Measurements from ENCODE around the gene ETV6.
A peak's percentile ranks its signal among the peaks of the same experiment; 100 is the strongest.

ETV6 gene

GRCh38 chr12:11718105-11718504, 68.6 kb downstream of the ETV6 start:
- no peak for DNase-seq (ENCODE audit: low spot score)

GRCh38 chr12:11718768-11719253, 69.3 kb downstream of the ETV6 start:
- no peak for DNase-seq (ENCODE audit: low spot score)

- peak; percentile 65 for DNase-seq (ENCODE audit: low spot score)
These were observed 70.2 kb downstream of the ETV6 start for GRCh38 chr12:11719678-11720099.

- DNase-seq (ENCODE audit: low spot score) = no peak
These were observed 72.6 kb downstream of the ETV6 start for GRCh38 chr12:11722071-11722470.

- no peak for DNase-seq (ENCODE audit: low spot score)
These were observed 73.2 kb downstream of the ETV6 start for GRCh38 chr12:11722578-11723138.

- DNase-seq (ENCODE audit: low spot score) = no peak
These were observed 74.5 kb downstream of the ETV6 start for GRCh38 chr12:11723993-11724392.

GRCh38 chr12:11724888-11725311, 75.4 kb downstream of the ETV6 start:
- no peak for DNase-seq (ENCODE audit: low spot score)

- no peak for DNase-seq (ENCODE audit: low spot score)
These were observed 76.2 kb downstream of the ETV6 start for GRCh38 chr12:11725686-11726085.

GRCh38 chr12:11726659-11727058, 77.2 kb downstream of the ETV6 start:
- no peak for DNase-seq (ENCODE audit: low spot score)

GRCh38 chr12:11727133-11727664, 77.7 kb downstream of the ETV6 start:
- DNase-seq (ENCODE audit: low spot score) = peak; percentile 99

- DNase-seq (ENCODE audit: low spot score) = no peak
These were observed 78.8 kb downstream of the ETV6 start for GRCh38 chr12:11728154-11728755.

- no peak for DNase-seq (ENCODE audit: low spot score)
These were observed 79.5 kb downstream of the ETV6 start for GRCh38 chr12:11729008-11729407.

GRCh38 chr12:11729439-11730150, 80.1 kb downstream of the ETV6 start:
- no peak for DNase-seq (ENCODE audit: low spot score)

- DNase-seq (ENCODE audit: low spot score) = no peak
These were observed 81.0 kb downstream of the ETV6 start for GRCh38 chr12:11730299-11731041.

- no peak for DNase-seq (ENCODE audit: low spot score)
These were observed 81.5 kb downstream of the ETV6 start for GRCh38 chr12:11731042-11731357.

- DNase-seq (ENCODE audit: low spot score) = no peak
These were observed 82.0 kb downstream of the ETV6 start for GRCh38 chr12:11731455-11731854.

- no peak for DNase-seq (ENCODE audit: low spot score)
These were observed 82.5 kb downstream of the ETV6 start for GRCh38 chr12:11732023-11732422.

- no peak for DNase-seq (ENCODE audit: low spot score)
These were observed 83.2 kb downstream of the ETV6 start for GRCh38 chr12:11732715-11733114.

- no peak for DNase-seq (ENCODE audit: low spot score)
These were observed 85.2 kb downstream of the ETV6 start for GRCh38 chr12:11734580-11735180.

- DNase-seq (ENCODE audit: low spot score) = no peak
These were observed 89.0 kb downstream of the ETV6 start for GRCh38 chr12:11738450-11738849.

GRCh38 chr12:11739980-11740577, 90.6 kb downstream of the ETV6 start:
- DNase-seq (ENCODE audit: low spot score) = no peak

Data from SW480 (cell line).